AG10803 (cell line): Measurements from ENCODE around the gene TRABD2B.

Experiments
- DNase-seq: peaks from one replicate; pipeline ENCODE4 v3.0.0; 2010; ENCODE audit warnings: low read depth
- H3K4me3 ChIP-seq: 2 replicates; pipeline ENCODE4 v1.5.1; 2011; ENCODE audit warnings: mild to moderate bottlenecking, low read length, control low read depth
- CTCF ChIP-seq: conservative IDR thresholded peaks from 2 replicates; pipeline ENCODE4 v1.5.1; 2011; ENCODE audit warnings: mild to moderate bottlenecking, low read length, control low read depth, inconsistent platforms

The TRABD2B gene

GRCh38 chr1:47978486-47978885 lies 18.7 kb downstream of the TRABD2B start:
- no peak overlapping the region for H3K4me3 ChIP-seq
- no peak for TF ChIP-seq CTCF
- DNase-seq = no peak

DNA sequence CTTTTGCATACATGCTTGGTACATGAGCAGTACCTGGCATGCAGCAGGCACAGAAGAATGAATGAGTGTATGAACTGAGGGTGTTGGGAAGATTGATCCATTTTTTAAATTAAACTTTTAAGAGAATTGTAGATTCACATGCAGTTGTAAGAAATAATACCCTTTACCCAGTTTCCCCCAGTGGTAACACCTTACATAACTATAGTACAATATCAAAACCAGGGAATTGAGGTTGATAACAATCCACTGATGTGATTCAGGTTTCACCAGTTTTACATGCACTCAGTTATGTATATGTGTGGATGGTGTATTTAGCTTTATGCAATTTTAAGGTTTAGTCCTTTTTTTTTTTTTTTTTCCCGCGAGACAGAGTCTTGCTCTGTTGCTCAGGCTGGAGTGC lies 20.5 kb downstream of the TRABD2B start:
- no peak for DNase-seq
- no peak overlapping the region for H3K4me3 ChIP-seq
- TF ChIP-seq CTCF = no peak

DNA sequence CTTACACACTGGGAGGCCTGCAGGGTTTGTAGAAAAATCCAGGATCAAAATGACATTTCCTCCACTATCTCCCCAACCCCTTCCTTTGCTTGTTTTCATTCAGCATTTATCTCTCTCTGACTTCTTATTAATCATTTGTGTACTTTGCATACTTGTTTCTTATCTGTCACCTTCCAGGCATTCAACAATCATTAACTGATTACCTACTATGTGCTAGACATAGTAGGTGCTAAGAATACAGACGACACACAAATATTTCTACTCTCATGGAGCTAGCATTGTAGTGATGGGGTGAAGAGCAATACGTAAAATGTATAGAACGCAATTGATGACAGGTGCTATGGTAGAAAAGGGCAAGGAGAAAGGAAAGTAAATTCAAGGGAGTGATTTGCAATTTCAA lies 20.9 kb downstream of the TRABD2B start:
- no peak overlapping the region for H3K4me3 ChIP-seq
- DNase-seq = no peak
- no peak for TF ChIP-seq CTCF

- H3K4me3 ChIP-seq = no peak overlapping the region
- no peak for TF ChIP-seq CTCF
- no peak for DNase-seq
Measured at GRCh38 chr1:47975302-47975921, 21.8 kb downstream of the TRABD2B start.

GRCh38 chr1:47972864-47973432 lies 24.2 kb downstream of the TRABD2B start:
- 0 out of 2 replicates have a peak, but pooled peaks have one; percentile 10 for TF ChIP-seq CTCF
- no peak for DNase-seq
- H3K4me3 ChIP-seq = no peak overlapping the region

- TF ChIP-seq CTCF = no peak
- no peak for DNase-seq
- H3K4me3 ChIP-seq = no peak overlapping the region
Measured at GRCh38 chr1:47971385-47972160, 25.6 kb downstream of the TRABD2B start.

GRCh38 chr1:47970882-47971281 lies 26.3 kb downstream of the TRABD2B start:
- no peak for TF ChIP-seq CTCF
- no peak for DNase-seq
- H3K4me3 ChIP-seq = no peak overlapping the region
